ENCODE results near the gene ERVFRD-1.
"Not testable (repeated sequence)": the region's sequence is repeated elsewhere in the genome, so short reads cannot be mapped to it uniquely, and the experiment has no call there.

Gene ERVFRD-1

GRCh38 chr6:11087141-11087812 is 24.2 kb downstream of the ERVFRD-1 start:
- not testable (repeated sequence) for H3K27me3 ChIP-seq (ENCODE audit: insufficient read depth, low read length); H3K79me2 ChIP-seq (ENCODE audit: control insufficient read depth, insufficient read depth, low read length, unreplicated experiment); H3K27ac ChIP-seq (ENCODE audit: low read depth, low read length); H3K4me3 ChIP-seq (ENCODE audit: low read depth, low read length); H2AFZ ChIP-seq (ENCODE audit: low read length, unreplicated experiment); H3K4me1 ChIP-seq (ENCODE audit: control insufficient read depth, insufficient read depth, low read length, unreplicated experiment); H3K36me3 ChIP-seq (ENCODE audit: insufficient read depth, low read length)

- no peak overlapping the region for H3K27ac ChIP-seq (ENCODE audit: low read depth, low read length)
- H3K36me3 ChIP-seq (ENCODE audit: insufficient read depth, low read length) = no peaks in the 10 kb centered on the region
- H3K27me3 ChIP-seq (ENCODE audit: insufficient read depth, low read length) = no peaks in the 10 kb centered on the region
- no peaks in the 10 kb centered on the region for H3K79me2 ChIP-seq (ENCODE audit: control insufficient read depth, insufficient read depth, low read length, unreplicated experiment)
- no peak overlapping the region for H2AFZ ChIP-seq (ENCODE audit: low read length, unreplicated experiment)
- no peak overlapping the region for H3K4me3 ChIP-seq (ENCODE audit: low read depth, low read length)
- H3K4me1 ChIP-seq (ENCODE audit: control insufficient read depth, insufficient read depth, low read length, unreplicated experiment) = peaks cover 6% of the 10 kb centered on the region
Measured at GRCh38 chr6:11085758-11086435, 25.6 kb downstream of the ERVFRD-1 start.

GRCh38 chr6:11083956-11084355 is 27.6 kb downstream of the ERVFRD-1 start:
- Histone ChIP-seq H3K36me3 (ENCODE audit: insufficient read depth, low read length) (no peaks in the 10 kb centered on the region), H3K79me2 (ENCODE audit: control insufficient read depth, insufficient read depth, low read length, unreplicated experiment) (no peaks in the 10 kb centered on the region), H3K4me3 (ENCODE audit: low read depth, low read length) (no peak overlapping the region), H3K27me3 (ENCODE audit: insufficient read depth, low read length) (no peaks in the 10 kb centered on the region), H2AFZ (ENCODE audit: low read length, unreplicated experiment) (peak overlapping the region; percentile 65), H3K4me1 (ENCODE audit: control insufficient read depth, insufficient read depth, low read length, unreplicated experiment) (peaks cover 6% of the 10 kb centered on the region), H3K27ac (ENCODE audit: low read depth, low read length) (peak overlapping the region; percentile 38; the same call in 1 of the 2 replicates)

- no peaks in the 10 kb centered on the region for H3K79me2 ChIP-seq (ENCODE audit: control insufficient read depth, insufficient read depth, low read length, unreplicated experiment)
- H3K4me1 ChIP-seq (ENCODE audit: control insufficient read depth, insufficient read depth, low read length, unreplicated experiment) = peaks cover 6% of the 10 kb centered on the region
- H2AFZ ChIP-seq (ENCODE audit: low read length, unreplicated experiment) = peak overlapping the region; percentile 65
- no peaks in the 10 kb centered on the region for H3K36me3 ChIP-seq (ENCODE audit: insufficient read depth, low read length)
- peak overlapping the region; percentile 38; the same call in 1 of the 2 replicates for H3K27ac ChIP-seq (ENCODE audit: low read depth, low read length)
- no peak overlapping the region for H3K4me3 ChIP-seq (ENCODE audit: low read depth, low read length)
- H3K27me3 ChIP-seq (ENCODE audit: insufficient read depth, low read length) = no peaks in the 10 kb centered on the region
Measured at GRCh38 chr6:11083491-11083890, 28.0 kb downstream of the ERVFRD-1 start.

- Histone ChIP-seq H3K27ac (ENCODE audit: low read depth, low read length) (no peak overlapping the region), H3K4me3 (ENCODE audit: low read depth, low read length) (no peak overlapping the region), H3K36me3 (ENCODE audit: insufficient read depth, low read length) (no peaks in the 10 kb centered on the region), H3K27me3 (ENCODE audit: insufficient read depth, low read length) (no peaks in the 10 kb centered on the region), H3K79me2 (ENCODE audit: control insufficient read depth, insufficient read depth, low read length, unreplicated experiment) (no peaks in the 10 kb centered on the region), H2AFZ (ENCODE audit: low read length, unreplicated experiment) (no peak overlapping the region), H3K4me1 (ENCODE audit: control insufficient read depth, insufficient read depth, low read length, unreplicated experiment) (peaks cover 6% of the 10 kb centered on the region)
Measured at GRCh38 chr6:11080296-11080695, 31.2 kb downstream of the ERVFRD-1 start.

- Histone ChIP-seq H3K4me1 (ENCODE audit: control insufficient read depth, insufficient read depth, low read length, unreplicated experiment) (no peaks in the 10 kb centered on the region), H3K4me3 (ENCODE audit: low read depth, low read length) (no peak overlapping the region), H3K36me3 (ENCODE audit: insufficient read depth, low read length) (no peaks in the 10 kb centered on the region), H3K27ac (ENCODE audit: low read depth, low read length) (no peak overlapping the region), H2AFZ (ENCODE audit: low read length, unreplicated experiment) (no peak overlapping the region), H3K27me3 (ENCODE audit: insufficient read depth, low read length) (no peaks in the 10 kb centered on the region), H3K79me2 (ENCODE audit: control insufficient read depth, insufficient read depth, low read length, unreplicated experiment) (no peaks in the 10 kb centered on the region)
Measured at GRCh38 chr6:11078266-11078665, 33.3 kb downstream of the ERVFRD-1 start.

GRCh38 chr6:11076540-11076939 is 35.0 kb downstream of the ERVFRD-1 start:
- Histone ChIP-seq H3K27me3 (ENCODE audit: insufficient read depth, low read length) (no peaks in the 10 kb centered on the region), H3K79me2 (ENCODE audit: control insufficient read depth, insufficient read depth, low read length, unreplicated experiment) (no peaks in the 10 kb centered on the region), H2AFZ (ENCODE audit: low read length, unreplicated experiment) (no peak overlapping the region)

GRCh38 chr6:11072101-11072500 is 39.4 kb downstream of the ERVFRD-1 start:
- Histone ChIP-seq H3K79me2 (ENCODE audit: control insufficient read depth, insufficient read depth, low read length, unreplicated experiment) (no peaks in the 10 kb centered on the region), H3K4me3 (ENCODE audit: low read depth, low read length) (no peak overlapping the region), H2AFZ (ENCODE audit: low read length, unreplicated experiment) (no peak overlapping the region), H3K27ac (ENCODE audit: low read depth, low read length) (no peak overlapping the region), H3K27me3 (ENCODE audit: insufficient read depth, low read length) (no peaks in the 10 kb centered on the region), H3K4me1 (ENCODE audit: control insufficient read depth, insufficient read depth, low read length, unreplicated experiment) (no peaks in the 10 kb centered on the region), H3K36me3 (ENCODE audit: insufficient read depth, low read length) (no peaks in the 10 kb centered on the region)

More at GRCh38 chr6:11076540-11076939, 35.0 kb downstream of the ERVFRD-1 start:
- H3K27ac ChIP-seq (ENCODE audit: low read depth, low read length) = no peak overlapping the region
- no peaks in the 10 kb centered on the region for H3K4me1 ChIP-seq (ENCODE audit: control insufficient read depth, insufficient read depth, low read length, unreplicated experiment)
- H3K4me3 ChIP-seq (ENCODE audit: low read depth, low read length) = no peak overlapping the region
- no peaks in the 10 kb centered on the region for H3K36me3 ChIP-seq (ENCODE audit: insufficient read depth, low read length)

GRCh38 chr6:11069760-11070159 is 41.8 kb downstream of the ERVFRD-1 start:
- no peaks in the 10 kb centered on the region for H3K79me2 ChIP-seq (ENCODE audit: control insufficient read depth, insufficient read depth, low read length, unreplicated experiment)
- no peak overlapping the region for H3K4me3 ChIP-seq (ENCODE audit: low read depth, low read length)
- H3K36me3 ChIP-seq (ENCODE audit: insufficient read depth, low read length) = no peaks in the 10 kb centered on the region
- no peaks in the 10 kb centered on the region for H3K27me3 ChIP-seq (ENCODE audit: insufficient read depth, low read length)
- H3K27ac ChIP-seq (ENCODE audit: low read depth, low read length) = no peak overlapping the region
- H3K4me1 ChIP-seq (ENCODE audit: control insufficient read depth, insufficient read depth, low read length, unreplicated experiment) = no peaks in the 10 kb centered on the region
- H2AFZ ChIP-seq (ENCODE audit: low read length, unreplicated experiment) = no peak overlapping the region

- Histone ChIP-seq H3K27me3 (ENCODE audit: insufficient read depth, low read length) (no peaks in the 10 kb centered on the region), H3K27ac (ENCODE audit: low read depth, low read length) (no peak overlapping the region), H3K79me2 (ENCODE audit: control insufficient read depth, insufficient read depth, low read length, unreplicated experiment) (no peaks in the 10 kb centered on the region), H3K36me3 (ENCODE audit: insufficient read depth, low read length) (no peaks in the 10 kb centered on the region), H3K4me1 (ENCODE audit: control insufficient read depth, insufficient read depth, low read length, unreplicated experiment) (no peaks in the 10 kb centered on the region), H2AFZ (ENCODE audit: low read length, unreplicated experiment) (no peak overlapping the region), H3K4me3 (ENCODE audit: low read depth, low read length) (no peak overlapping the region)
Measured at GRCh38 chr6:11067348-11067747, 44.2 kb downstream of the ERVFRD-1 start.
